MM.1S (cell line): ENCODE results near the gene STK32C.
"Not testable (repeated sequence)": the region's sequence is repeated elsewhere in the genome, so short reads cannot be mapped to it uniquely, and the experiment has no call there.

Experiments used
- DNase-seq: peaks from one replicate; pipeline ENCODE4 v3.0.0-alpha.2; 2015
- H2AFZ ChIP-seq: fragments of 300-600 bp; sonication (generic); 2 replicates; pipeline ENCODE4 v1.6.0; 2016; ENCODE audit warnings: antibody characterized with exemption, low read length
- H3F3A ChIP-seq: fragments of 300-600 bp; sonication (generic); 2 replicates; pipeline ENCODE4 v1.6.1; 2016; ENCODE audit warnings: mild to moderate bottlenecking, antibody characterized with exemption, low read length, moderate library complexity, mixed read lengths; ENCODE audit not compliant: insufficient read depth
- H3K27ac ChIP-seq: fragments of 300-600 bp; sonication (generic); 2 replicates; pipeline ENCODE4 v1.5.1; 2016; ENCODE audit warnings: mild to moderate bottlenecking, low read length
- H3K27me3 ChIP-seq: fragments of 300-600 bp; sonication (generic); replicated peaks from 2 replicates; pipeline ENCODE4 v1.6.0; 2016; ENCODE audit warnings: low read length; ENCODE audit not compliant: insufficient read depth
- H3K36me3 ChIP-seq: fragments of 300-600 bp; sonication (generic); replicated peaks from 2 replicates; pipeline ENCODE4 v1.6.1; 2016; ENCODE audit warnings: mild to moderate bottlenecking, low read length, mixed read lengths; ENCODE audit not compliant: insufficient read depth
- H3K4me1 ChIP-seq: fragments of 300-600 bp; sonication (generic); 2 replicates; pipeline ENCODE4 v1.6.1; 2016; ENCODE audit warnings: low read length, mixed read lengths
- H3K4me2 ChIP-seq: fragments of 300-600 bp; sonication (generic); 2 replicates; pipeline ENCODE4 v1.6.0; 2016; ENCODE audit warnings: low read depth, low read length
- H3K4me3 ChIP-seq: fragments of 300-600 bp; sonication (generic); 2 replicates; pipeline ENCODE4 v1.5.1; 2016; ENCODE audit warnings: low read length, mixed read lengths
- H3K79me2 ChIP-seq: fragments of 300-600 bp; sonication (generic); 2 replicates; pipeline ENCODE4 v1.6.1; 2016; ENCODE audit warnings: mixed run types, low read length, mixed read lengths
- H3K9ac ChIP-seq: fragments of 300-600 bp; sonication (generic); 2 replicates; pipeline ENCODE4 v1.6.1; 2016; ENCODE audit warnings: low read length, mixed read lengths
- H3K9me2 ChIP-seq: fragments of 300-600 bp; sonication (generic); replicated peaks from 2 replicates; pipeline ENCODE4 v1.6.1; 2016; ENCODE audit warnings: mild to moderate bottlenecking, low read length, mixed read lengths; ENCODE audit not compliant: insufficient read depth
- H3K9me3 ChIP-seq: fragments of 300-600 bp; sonication (generic); replicated peaks from 2 replicates; pipeline ENCODE4 v1.6.1; 2016; ENCODE audit warnings: mild to moderate bottlenecking, low read length, mixed read lengths; ENCODE audit not compliant: insufficient read depth
- H4K20me1 ChIP-seq: fragments of 300-600 bp; sonication (generic); 2 replicates; pipeline ENCODE4 v1.6.1; 2016; ENCODE audit warnings: mild to moderate bottlenecking, low read length, moderate library complexity, mixed read lengths; ENCODE audit not compliant: insufficient read depth
- EZH2 ChIP-seq: fragments of 300-600 bp; sonication (generic); optimal IDR thresholded peaks from 2 replicates; pipeline ENCODE3; 2017; ENCODE audit warnings: low read depth, mild to moderate bottlenecking, antibody characterized with exemption, low read length, mixed read lengths
- EZH2phosphoT487 ChIP-seq: fragments of 300-600 bp; sonication (generic); IDR thresholded peaks from 2 replicates; pipeline ENCODE4 v1.6.1; 2018; ENCODE audit warnings: antibody characterized with exemption, low read length
- TF ChIP-seq, protein P1 (sequence below): fragments of 300-600 bp; sonication (generic); IDR thresholded peaks from 2 replicates; pipeline ENCODE4 v1.5.1; 2016; ENCODE audit warnings: antibody characterized with exemption, low read length, mixed read lengths

Gene STK32C

DNA sequence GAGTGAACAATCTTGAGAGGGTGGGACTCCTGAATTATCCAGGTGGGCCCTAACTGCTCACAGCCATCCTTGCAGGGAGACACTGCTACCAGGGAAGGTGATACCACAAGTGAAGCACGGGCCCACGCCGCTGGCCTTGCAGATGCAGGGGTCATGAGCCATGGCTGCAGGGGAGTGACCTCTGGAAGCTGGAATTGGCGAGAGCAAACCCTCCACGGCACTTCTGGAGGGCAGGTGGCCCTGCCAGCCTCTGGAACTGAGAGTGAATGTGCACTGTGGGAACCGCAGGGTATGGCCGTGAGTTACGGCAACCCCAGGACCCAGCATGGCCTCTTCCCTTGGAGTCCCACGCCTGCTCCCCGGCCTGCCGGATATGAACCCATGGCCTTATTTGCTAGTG is 37.5 kb downstream of the STK32C start:
- H3K4me1 ChIP-seq, result no peaks in the 10 kb centered on the region
- no peak overlapping the region for H3K4me3 ChIP-seq
- no peaks in the 10 kb centered on the region for H3K27me3 ChIP-seq
- H3K9ac ChIP-seq, result no peak overlapping the region
- no peak overlapping the region for H3K27ac ChIP-seq
- no peak overlapping the region for H3K4me2 ChIP-seq
- H3F3A ChIP-seq, result no peaks in the 10 kb centered on the region
- no peak overlapping the region for H2AFZ ChIP-seq
- 0 out of 2 replicates have a peak, but pooled peaks cover 4% of the 10 kb centered on the region for H3K79me2 ChIP-seq
- no peaks in the 10 kb centered on the region for H3K9me2 ChIP-seq
- TF ChIP-seq, protein P1, sequence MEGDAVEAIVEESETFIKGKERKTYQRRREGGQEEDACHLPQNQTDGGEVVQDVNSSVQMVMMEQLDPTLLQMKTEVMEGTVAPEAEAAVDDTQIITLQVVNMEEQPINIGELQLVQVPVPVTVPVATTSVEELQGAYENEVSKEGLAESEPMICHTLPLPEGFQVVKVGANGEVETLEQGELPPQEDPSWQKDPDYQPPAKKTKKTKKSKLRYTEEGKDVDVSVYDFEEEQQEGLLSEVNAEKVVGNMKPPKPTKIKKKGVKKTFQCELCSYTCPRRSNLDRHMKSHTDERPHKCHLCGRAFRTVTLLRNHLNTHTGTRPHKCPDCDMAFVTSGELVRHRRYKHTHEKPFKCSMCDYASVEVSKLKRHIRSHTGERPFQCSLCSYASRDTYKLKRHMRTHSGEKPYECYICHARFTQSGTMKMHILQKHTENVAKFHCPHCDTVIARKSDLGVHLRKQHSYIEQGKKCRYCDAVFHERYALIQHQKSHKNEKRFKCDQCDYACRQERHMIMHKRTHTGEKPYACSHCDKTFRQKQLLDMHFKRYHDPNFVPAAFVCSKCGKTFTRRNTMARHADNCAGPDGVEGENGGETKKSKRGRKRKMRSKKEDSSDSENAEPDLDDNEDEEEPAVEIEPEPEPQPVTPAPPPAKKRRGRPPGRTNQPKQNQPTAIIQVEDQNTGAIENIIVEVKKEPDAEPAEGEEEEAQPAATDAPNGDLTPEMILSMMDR, result no peak
- TF ChIP-seq EZH2 (no peak), EZH2phosphoT487 (no peak)
- no peaks in the 10 kb centered on the region for H4K20me1 ChIP-seq
- no peaks in the 10 kb centered on the region for H3K9me3 ChIP-seq
- no peak for DNase-seq
- no peaks in the 10 kb centered on the region for H3K36me3 ChIP-seq

GRCh38 chr10:132269266-132270230 is 38.2 kb downstream of the STK32C start:
- no peaks in the 10 kb centered on the region for H4K20me1 ChIP-seq
- H3K9me3 ChIP-seq, result no peaks in the 10 kb centered on the region
- no peak for TF ChIP-seq EZH2
- H3K4me3 ChIP-seq, result no peak overlapping the region
- H3K36me3 ChIP-seq, result no peaks in the 10 kb centered on the region
- H3K4me2 ChIP-seq, result no peak overlapping the region
- no peaks in the 10 kb centered on the region for H3F3A ChIP-seq
- DNase-seq, result no peak
- 0 out of 2 replicates have a peak, but pooled peaks cover 4% of the 10 kb centered on the region for H3K79me2 ChIP-seq
- H3K27ac ChIP-seq, result no peak overlapping the region
- no peaks in the 10 kb centered on the region for H3K4me1 ChIP-seq
- no peaks in the 10 kb centered on the region for H3K27me3 ChIP-seq
- H2AFZ ChIP-seq, result no peak overlapping the region
- H3K9ac ChIP-seq, result no peak overlapping the region
- H3K9me2 ChIP-seq, result no peaks in the 10 kb centered on the region

DNA sequence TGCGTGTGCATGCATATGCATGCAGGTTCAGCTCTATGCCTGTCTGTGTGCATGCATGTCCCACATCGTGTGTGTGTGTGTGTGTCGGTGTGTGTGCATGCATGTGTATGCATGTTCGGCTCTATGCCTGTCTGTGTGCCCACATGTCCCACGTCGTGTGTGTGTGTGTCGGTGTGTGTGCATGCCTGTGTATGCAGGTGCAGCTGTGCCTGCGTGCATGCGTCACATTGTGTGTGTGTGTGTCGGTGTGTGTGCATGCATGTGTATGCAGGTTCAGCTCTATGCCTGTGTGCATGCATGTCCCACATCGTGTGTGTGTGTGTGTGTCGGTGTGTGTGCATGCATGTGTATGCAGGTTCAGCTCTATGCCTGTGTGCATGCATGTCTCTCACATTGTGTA is 39.8 kb downstream of the STK32C start:
- H3K4me1 ChIP-seq, H3K27ac ChIP-seq, H3K9me2 ChIP-seq, H3F3A ChIP-seq, H3K9ac ChIP-seq, H2AFZ ChIP-seq, H3K4me2 ChIP-seq, DNase-seq, H3K27me3 ChIP-seq, H3K4me3 ChIP-seq, H3K9me3 ChIP-seq, H4K20me1 ChIP-seq, H3K36me3 ChIP-seq, H3K79me2 ChIP-seq: not testable (repeated sequence)

DNA sequence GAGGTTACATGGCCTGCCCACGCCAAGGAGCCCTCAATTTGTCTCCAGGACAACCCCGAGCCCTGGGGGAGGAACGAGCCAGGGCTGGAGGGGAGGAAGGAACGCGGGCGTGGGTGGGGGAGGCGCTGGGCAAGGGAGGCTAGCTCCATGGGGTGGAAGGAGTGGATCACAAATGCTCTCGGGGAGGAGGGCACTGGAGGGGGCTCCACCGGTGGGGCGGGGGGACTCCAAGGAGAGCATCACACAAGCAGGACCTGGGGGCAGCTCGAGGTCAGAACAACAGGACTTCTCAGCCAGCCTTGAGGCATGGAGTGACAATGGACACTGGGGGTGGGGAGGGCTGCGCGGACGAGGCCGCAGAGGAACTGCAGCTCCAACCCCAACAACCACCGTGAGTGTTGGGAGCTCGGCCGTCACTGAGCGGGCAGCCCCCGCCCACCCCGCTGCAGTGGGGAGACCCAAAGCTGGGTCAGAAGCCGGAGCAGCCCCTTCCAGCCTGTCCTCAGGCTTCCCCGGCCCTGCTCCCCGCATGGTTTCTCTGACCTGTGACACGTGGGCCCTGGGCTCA is 41.1 kb downstream of the STK32C start:
- peaks cover 11% of the 10 kb centered on the region; the same call in 1 of the 2 replicates for H3K79me2 ChIP-seq
- H3K9ac ChIP-seq, result no peak overlapping the region

More for the DNA sequence above, 41.1 kb downstream of the STK32C start:
- Histone ChIP-seq H3K9me3 (no peaks in the 10 kb centered on the region), H3F3A (no peaks in the 10 kb centered on the region), H2AFZ (no peak overlapping the region), H3K36me3 (no peaks in the 10 kb centered on the region), H3K27me3 (no peaks in the 10 kb centered on the region), H3K4me3 (no peak overlapping the region), H3K4me2 (no peak overlapping the region), H3K9me2 (no peaks in the 10 kb centered on the region), H3K4me1 (no peaks in the 10 kb centered on the region), H4K20me1 (no peaks in the 10 kb centered on the region), H3K27ac (no peak overlapping the region)
- no peak for DNase-seq
- TF ChIP-seq EZH2 (no peak), EZH2phosphoT487 (no peak)
- TF ChIP-seq, protein P1, result no peak
